ENCODE results near the gene NEURL3.
A peak's percentile ranks its signal among the peaks of the same experiment; 100 is the strongest.
"Not testable (repeated sequence)": the region's sequence is repeated elsewhere in the genome, so short reads cannot be mapped to it uniquely, and the experiment has no call there.

The NEURL3 gene

GRCh38 chr2:96506016-96506906 is 1.1 kb upstream of the NEURL3 start:
- DNase-seq, result no peak

DNA sequence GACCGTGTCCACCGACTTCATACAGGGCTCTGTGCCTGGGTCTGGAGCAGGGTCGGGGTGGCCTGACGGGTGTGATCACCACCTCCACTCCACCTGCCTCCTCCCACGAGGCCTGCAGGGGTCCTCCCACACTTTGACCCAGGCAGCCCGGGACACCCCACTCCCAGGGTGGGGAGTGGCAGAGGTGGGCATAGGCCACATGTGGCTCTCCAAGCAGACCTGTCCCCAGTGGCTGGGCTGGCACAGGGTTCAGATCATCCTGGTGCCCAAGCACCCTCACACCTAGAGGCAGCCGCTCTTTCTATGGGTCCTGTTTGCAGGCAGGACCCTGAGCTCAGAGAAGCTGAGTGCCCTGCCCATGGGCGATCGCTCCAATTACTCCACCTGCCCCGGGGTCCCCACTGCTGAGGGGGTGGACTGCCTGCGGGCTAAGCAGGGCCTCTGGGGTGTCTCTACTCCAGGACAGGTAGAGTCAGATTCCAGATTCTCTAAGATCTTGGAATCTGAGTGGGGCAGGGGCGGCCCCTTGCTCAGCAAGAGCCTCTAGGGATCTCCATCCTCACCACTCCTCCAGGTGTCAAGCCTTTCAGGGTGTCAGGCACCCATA is 1.4 kb downstream of the NEURL3 start:
- DNase-seq, result no peak

DNA sequence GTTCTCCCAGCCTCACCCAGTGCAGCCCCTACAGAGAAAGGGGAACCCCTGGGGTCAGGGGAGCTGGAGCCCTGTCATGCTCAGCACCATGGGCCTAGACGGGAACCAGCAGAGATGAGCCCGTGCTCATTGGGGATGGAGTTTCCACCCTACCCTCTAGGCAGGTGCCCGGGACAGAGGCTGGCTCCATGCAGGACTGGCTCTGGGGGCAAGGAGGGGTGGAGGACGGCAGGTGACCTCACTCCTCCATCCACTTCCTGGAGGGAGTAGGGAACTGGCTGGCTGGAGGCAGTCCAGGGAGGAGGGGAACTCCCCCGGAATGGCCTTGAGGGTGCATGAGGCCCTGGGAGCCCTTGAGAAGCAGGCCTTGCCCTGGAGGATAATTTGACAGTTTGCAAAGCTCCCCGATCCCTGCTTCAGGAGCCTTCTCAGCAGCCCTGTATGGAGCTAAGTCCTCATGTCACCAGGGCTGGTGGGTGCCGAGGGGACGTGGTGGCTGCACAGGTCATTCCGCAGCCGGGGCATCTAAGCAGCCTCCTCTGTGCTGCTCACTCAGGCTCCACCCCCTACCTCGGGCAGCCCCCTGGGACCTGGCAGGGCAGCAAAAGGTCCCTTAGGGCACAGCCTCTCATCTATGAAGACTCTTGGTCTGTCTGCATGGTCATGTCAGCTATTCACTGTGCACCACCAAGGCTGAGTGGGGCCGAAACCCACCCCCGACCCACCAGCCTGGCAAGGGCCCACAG is 2.1 kb downstream of the NEURL3 start:
- no peak for DNase-seq

- DNase-seq, result no peak
Measured at GRCh38 chr2:96501886-96502810, 3.0 kb downstream of the NEURL3 start.

- no peak for DNase-seq
Measured at GRCh38 chr2:96501471-96501874, 3.7 kb downstream of the NEURL3 start.

- DNase-seq, result no peak
Measured at GRCh38 chr2:96500385-96501066, 4.6 kb downstream of the NEURL3 start.

- no peak for DNase-seq
Measured at GRCh38 chr2:96499061-96499960, 5.8 kb downstream of the NEURL3 start.

DNA sequence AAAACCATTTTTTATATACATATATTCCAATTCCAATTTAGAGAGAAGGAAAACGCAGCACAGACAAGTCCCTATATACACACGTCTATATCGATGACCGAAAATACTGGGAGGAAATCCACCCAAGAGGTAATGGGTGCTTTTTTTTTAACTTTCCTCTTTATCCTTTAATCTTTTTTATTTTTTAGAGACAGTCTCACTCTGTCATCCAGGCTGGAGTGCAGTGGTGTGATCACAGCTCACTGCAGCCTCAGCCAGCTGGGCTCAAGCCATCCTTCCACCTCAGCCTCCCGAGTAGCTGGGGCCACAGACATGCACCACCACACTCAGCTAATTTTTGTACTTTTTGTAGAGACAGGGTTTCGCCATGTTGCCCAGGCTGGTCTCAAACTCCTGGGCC is 6.5 kb downstream of the NEURL3 start:
- DNase-seq, result not testable (repeated sequence)

- no peak for DNase-seq
Measured at GRCh38 chr2:96498021-96498431, 7.1 kb downstream of the NEURL3 start.

GRCh38 chr2:96495982-96496629 is 9.1 kb downstream of the NEURL3 start:
- no peak for DNase-seq

DNA sequence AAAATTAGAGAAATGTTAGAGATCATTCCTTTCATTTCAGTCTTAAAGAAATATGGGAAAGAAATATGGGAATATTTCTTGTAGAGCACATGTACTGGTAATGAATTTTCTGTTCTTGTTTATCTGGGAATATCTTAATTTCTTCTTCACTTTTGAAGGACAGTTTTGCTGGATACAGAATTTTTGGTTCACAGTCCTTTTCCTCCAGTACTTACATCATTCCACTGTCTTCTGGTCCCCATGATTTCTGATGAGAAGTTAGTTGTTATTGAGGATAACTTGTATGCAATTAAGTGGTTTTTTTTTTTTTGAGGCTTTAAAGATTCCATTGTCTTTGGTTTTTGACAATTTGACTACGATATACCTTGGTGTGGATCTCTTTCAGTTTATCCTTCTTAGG is 11.0 kb downstream of the NEURL3 start:
- DNase-seq, result no peak

DNA sequence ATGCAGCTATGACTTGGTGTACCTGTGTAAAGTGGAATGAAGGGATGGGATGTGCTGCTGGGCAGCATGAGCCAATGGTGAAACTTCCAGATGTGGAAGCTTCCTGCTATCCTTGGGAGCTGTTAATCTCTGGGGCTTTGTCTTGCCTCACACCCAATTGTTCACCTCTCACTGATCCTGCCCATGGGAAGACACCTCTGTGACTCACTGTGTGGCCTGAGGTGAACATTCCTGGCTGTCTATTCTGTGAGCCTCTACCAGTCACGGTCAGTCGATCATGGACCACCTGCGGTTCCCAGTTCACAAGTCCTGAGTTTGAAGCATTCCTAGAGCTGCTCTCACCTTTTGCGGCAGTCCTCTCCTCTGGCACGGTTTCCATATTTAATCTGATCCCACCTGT is 12.1 kb downstream of the NEURL3 start:
- DNase-seq, result no peak

DNA sequence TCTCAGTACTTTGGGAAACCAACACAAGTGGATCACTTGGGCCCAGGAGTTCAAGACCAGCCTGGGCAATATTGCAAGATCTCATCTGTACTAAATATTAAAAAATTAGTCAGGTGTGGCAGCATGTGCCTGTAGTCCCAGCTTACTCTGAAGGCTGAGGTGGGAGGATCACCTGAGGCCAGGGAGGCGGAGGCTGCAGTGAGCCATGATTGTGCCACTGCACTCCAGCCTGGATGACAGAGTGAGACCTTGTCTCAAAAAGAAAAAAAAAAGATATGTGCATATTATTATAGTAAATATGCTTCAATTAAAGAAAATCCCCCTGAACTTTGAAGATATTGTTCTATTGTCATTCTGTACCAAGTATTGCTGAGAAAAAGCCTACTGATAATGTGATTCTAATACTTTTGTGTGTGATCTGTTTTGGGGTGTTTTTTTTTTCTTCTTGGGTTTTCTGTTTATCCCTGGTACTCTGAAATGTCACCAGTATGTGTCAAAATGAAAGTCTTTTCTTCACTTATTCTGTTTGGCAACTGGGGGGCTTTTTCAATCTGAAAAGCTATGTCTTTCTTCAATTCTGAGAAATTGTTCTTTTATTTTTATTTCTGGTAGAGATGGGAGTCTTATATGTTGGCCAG is 13.2 kb downstream of the NEURL3 start:
- DNase-seq, result no peak

DNA sequence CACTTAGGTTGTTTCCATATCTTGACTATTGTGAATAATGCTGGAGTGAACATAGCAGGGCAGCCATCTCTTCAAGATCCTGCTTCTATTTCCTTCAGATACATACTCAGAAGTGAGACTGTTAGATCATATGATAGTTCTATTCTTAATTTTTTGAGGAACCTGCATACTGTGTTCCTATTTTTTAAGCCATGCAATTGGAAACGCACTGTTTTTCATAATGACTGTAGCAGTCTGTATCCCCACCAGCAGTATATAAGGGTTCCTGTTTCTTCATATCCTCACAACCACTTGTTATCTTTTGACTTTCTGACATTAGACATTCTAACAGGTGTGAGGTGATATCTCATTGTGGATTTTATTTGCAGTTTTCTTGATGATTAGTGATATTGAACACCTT is 15.5 kb downstream of the NEURL3 start:
- DNase-seq, result no peak

DNA sequence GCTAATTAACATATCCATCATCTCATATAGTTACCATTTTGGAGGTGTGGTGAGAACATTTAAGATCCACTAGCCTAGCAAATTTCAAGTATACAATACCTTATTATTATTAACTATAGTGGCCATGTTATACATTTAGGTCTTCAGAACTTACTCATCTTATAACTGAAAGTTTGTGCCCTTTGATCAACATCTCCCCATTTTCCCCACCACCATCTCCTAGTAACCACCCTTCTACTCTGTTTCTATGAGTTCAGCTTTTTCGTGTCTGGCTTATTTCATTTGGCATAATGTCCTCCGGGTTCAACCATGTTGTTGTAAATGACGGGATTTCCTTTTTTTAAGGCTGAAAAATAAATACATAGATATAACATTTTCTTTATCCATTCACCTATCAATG is 15.9 kb downstream of the NEURL3 start:
- no peak for DNase-seq

GRCh38 chr2:96486696-96487095 is 18.5 kb downstream of the NEURL3 start:
- DNase-seq, result no peak

- peak; percentile 66 to 68 for DNase-seq
Measured at GRCh38 chr2:96485751-96486651, 19.2 kb downstream of the NEURL3 start.

GRCh38 chr2:96485350-96485749 is 19.8 kb downstream of the NEURL3 start:
- no peak for DNase-seq

GRCh38 chr2:96484091-96484490 is 21.1 kb downstream of the NEURL3 start:
- DNase-seq, result no peak

Measured in stimulated activated CD4-positive, alpha-beta T cell treated with anti-CD3 and anti-CD28 coated beads, Interleukin-2, amount 100 ng/mL, for 48 hours (primary cell).